ENCODE results near the gene CABLES2. TPM values are rescaled to one million over a fixed set of nuclear protein-coding genes. Genes with fewer than 3 reads are reported as not detected.

The CABLES2 gene
- total and polyA plus RNA-seq, 3 donors from 2014 or later, result 51.0 to 83.0 (median 58.6) TPM

DNA sequence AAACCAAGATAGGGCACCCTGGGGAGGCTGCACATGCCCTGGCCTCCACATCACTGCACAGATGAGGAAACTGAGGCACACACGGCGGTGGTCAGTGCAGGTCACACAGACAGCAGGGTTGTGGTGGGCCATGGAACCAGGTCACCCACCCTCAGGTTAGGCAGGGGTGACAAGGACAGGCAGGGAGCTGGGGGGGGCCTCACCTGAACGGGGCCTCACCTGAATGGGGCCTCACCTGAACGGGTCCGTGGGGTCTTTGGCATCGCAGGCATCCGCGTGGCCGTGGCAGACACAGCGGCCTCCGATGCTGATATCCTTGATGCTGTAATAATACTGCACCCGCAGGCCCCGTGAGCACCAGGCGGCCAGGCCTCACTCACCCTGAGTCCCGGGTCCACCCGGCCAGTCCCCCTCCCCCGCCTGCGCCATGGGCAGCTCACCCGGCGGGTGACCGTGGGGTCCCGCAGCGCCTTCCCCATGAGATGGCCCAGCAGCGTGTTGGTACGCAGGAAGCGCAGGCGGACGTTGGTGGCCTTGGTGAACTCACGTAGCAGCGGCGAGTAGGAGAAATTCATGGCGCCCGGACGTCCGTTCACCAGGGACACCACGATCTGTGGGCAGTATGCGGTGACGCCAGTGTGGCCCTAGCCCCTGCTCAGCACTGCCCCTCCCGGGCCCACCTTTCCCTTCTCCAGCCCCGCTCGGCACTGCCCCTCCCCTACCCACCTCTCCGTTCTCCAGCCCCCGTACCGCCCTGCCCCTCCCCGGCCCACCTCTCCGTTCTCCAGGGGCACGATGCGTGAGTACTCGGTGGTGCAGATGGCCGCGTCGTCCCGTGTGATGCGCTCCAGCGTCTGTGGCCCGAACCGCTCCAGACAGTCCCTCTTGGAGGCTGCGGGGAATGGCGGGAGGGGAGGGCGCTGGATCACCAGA, 55.4 kb downstream of the CABLES2 start:
- Histone ChIP-seq H3K27me3 (no peaks in the 10 kb centered on the region), H3K4me3 (no peak overlapping the region), H3K36me3 (ENCODE audit: low read depth, missing control alignments) (no peaks in the 10 kb centered on the region), H3K9me3 (no peaks in the 10 kb centered on the region), H3K27ac (no peak overlapping the region), H3K4me1 (peaks cover 31% of the 10 kb centered on the region)
- intact Hi-C loops (cut with DNase I; ENCODE audit: low total_unique reads), result no loop called here
- DNase-seq, result no peak
- WGBS, 2 donors, result 92 to 95% methylated on average over 41 to 60 of the region's 60 CpGs
- TF ChIP-seq, protein P1, sequence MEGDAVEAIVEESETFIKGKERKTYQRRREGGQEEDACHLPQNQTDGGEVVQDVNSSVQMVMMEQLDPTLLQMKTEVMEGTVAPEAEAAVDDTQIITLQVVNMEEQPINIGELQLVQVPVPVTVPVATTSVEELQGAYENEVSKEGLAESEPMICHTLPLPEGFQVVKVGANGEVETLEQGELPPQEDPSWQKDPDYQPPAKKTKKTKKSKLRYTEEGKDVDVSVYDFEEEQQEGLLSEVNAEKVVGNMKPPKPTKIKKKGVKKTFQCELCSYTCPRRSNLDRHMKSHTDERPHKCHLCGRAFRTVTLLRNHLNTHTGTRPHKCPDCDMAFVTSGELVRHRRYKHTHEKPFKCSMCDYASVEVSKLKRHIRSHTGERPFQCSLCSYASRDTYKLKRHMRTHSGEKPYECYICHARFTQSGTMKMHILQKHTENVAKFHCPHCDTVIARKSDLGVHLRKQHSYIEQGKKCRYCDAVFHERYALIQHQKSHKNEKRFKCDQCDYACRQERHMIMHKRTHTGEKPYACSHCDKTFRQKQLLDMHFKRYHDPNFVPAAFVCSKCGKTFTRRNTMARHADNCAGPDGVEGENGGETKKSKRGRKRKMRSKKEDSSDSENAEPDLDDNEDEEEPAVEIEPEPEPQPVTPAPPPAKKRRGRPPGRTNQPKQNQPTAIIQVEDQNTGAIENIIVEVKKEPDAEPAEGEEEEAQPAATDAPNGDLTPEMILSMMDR (IDR thresholded peaks at IDR 0.05), result no peak
- TF ChIP-seq POLR2A (IDR thresholded peaks at IDR 0.05), result no peak

DNA sequence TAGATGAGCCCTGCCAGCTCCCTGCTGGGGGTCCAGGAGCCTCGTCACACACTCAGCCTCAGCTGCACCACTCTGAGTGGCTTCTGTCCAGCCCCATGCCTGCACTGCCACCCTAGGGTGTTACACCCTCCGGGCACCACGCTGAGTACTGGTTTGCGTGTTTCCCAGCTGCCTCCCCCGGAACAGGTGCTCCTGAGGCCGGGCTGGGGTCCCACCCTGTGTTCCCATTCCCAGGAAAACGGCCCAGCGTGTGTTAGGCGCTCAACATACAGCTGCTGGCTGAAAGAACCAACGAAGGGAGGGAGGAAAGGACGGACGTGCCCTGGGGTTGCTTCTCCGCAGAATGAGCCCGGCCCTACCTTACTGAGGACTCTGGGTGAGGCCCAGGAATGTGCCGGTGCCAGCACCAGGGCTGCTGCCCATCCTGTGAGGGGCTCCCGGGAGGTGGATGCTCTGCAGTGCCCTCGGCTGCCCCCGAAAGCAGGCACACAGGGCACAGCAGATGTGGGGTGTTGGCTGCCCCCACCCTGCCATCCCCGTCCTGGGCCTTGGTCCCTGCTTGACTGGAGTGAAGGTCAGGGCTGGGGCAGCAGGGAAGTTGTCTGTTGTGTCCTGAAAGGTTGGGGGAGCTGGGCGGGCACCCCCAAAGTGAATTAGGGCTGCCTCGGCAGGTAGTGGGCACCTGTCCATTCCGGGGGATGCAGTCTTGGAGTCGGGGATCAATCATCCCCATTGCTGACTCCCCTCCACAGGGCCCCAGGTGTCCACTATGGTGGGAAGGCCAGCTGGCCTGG, 56.3 kb downstream of the CABLES2 start:
- WGBS, 2 donors, result 85 to 87% methylated on average over 12 to 21 of the region's 23 CpGs
- Histone ChIP-seq H3K27ac (no peak overlapping the region), H3K36me3 (ENCODE audit: low read depth, missing control alignments) (no peaks in the 10 kb centered on the region), H3K27me3 (no peaks in the 10 kb centered on the region), H3K4me1 (peaks cover 25% of the 10 kb centered on the region), H3K9me3 (no peaks in the 10 kb centered on the region), H3K4me3 (no peak overlapping the region)
- TF ChIP-seq POLR2A (IDR thresholded peaks at IDR 0.05), result no peak
- TF ChIP-seq, protein P1 (IDR thresholded peaks at IDR 0.05), result no peak
- DNase-seq, result no peak
- intact Hi-C loops (cut with DNase I; ENCODE audit: low total_unique reads), result no loop called here

DNA sequence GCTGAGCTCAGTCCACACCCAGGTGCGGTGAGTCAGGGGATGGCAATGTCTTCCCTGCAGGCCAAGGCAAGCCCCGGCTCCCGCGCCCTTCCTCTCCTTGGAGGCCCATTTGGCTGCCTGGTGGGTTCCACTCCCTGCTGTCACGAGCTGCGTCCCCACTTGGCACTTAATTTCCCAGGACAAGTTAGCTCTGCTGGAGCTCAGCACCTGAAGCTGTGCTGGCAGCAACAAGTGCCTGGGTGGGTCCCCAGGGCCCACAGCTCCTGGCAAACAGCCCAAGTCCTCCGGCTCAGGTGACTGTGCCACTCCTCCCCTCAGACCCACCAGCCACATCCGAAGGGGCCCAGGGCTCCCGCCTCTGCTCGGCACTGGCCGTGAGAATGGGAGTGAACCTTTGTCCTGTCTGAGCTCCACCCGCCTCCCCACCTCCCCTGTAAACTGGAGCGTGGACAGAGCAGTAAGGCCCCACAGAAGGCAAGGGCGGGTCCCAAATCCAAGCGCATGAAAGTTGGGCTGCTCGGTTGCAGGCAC, 56.9 kb downstream of the CABLES2 start:
- no peak for DNase-seq
- intact Hi-C loops (cut with DNase I; ENCODE audit: low total_unique reads), result no loop called here
- 87 to 93% methylated on average over 11 to 16 of the region's 16 CpGs for WGBS, 2 donors
- Histone ChIP-seq H3K27ac (no peak overlapping the region), H3K4me1 (peaks cover 19% of the 10 kb centered on the region), H3K4me3 (no peak overlapping the region), H3K9me3 (no peaks in the 10 kb centered on the region), H3K27me3 (no peaks in the 10 kb centered on the region), H3K36me3 (ENCODE audit: low read depth, missing control alignments) (no peaks in the 10 kb centered on the region)
- TF ChIP-seq, protein P1 (IDR thresholded peaks at IDR 0.05), result no peak
- TF ChIP-seq POLR2A (IDR thresholded peaks at IDR 0.05), result no peak

DNA sequence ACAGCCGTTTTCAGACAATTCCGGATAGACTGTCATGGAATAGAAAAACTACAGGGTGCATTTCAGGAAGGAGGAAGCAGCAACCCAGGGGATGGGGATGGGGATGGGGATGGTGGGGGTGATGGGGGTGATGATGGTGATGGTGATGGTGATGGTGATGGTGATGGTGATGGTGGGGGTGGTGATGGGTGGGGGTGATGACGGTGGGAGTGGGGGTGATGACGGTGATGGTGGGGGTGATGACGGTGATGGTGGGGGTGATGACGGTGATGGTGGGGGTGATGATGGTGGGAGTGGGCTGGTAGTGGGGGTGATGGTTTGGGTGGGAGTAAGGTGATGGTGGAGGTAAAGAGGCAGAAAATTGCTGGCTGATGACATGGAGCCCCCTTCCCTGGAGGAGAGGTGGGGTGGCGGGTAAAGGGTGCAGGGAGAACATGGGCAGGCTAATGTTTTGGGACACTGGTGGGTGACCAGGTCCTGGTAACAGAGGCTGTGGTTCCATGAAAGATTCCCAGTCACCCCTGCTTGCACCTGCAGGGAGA, 57.5 kb downstream of the CABLES2 start:
- peaks cover 13% of the 10 kb centered on the region for H3K4me1 ChIP-seq
- H3K27me3 ChIP-seq, result no peaks in the 10 kb centered on the region
- H3K27ac ChIP-seq, result no peak overlapping the region
- H3K4me3 ChIP-seq, result no peak overlapping the region
- no peaks in the 10 kb centered on the region for H3K36me3 ChIP-seq (ENCODE audit: low read depth, missing control alignments)
- no peak for DNase-seq
- intact Hi-C loops (cut with DNase I; ENCODE audit: low total_unique reads), result no loop called here
- TF ChIP-seq POLR2A (IDR thresholded peaks at IDR 0.05), result no peak
- TF ChIP-seq, protein P1 (IDR thresholded peaks at IDR 0.05), result no peak
- WGBS, 2 donors, result 71 to 100% methylated on average over 4 to 5 of the region's 7 CpGs
- H3K9me3 ChIP-seq, result no peaks in the 10 kb centered on the region

Measured in testis (tissue), 3 donors.